Activated T-helper 17 cell treated with anti-CD3 and anti-CD28 coated beads, Interleukin-2, amount 50 U/mL, for 72 hours (primary cell): ENCODE data around the gene TAMALIN. TPM values are rescaled to one million over a fixed set of nuclear protein-coding genes. Genes with fewer than 3 reads are reported as not detected.
A peak's percentile ranks its signal among the peaks of the same experiment; 100 is the strongest.
"Not testable (repeated sequence)": the region's sequence is repeated elsewhere in the genome, so short reads cannot be mapped to it uniquely, and the experiment has no call there.

Experiments used
- ATAC-seq: fragments of 150-1000 bp; cut with Tn5 transposase; replicated peaks from 2 replicates; pipeline ENCODE4 v1.10.0; 2021; ENCODE audit warnings: mild to moderate bottlenecking, moderate library complexity
- H3K27ac Mint-ChIP-seq: one replicate; pipeline ENCODE4 v1.8.0; 2022; ENCODE audit warnings: mixed read lengths
- H3K27me3 Mint-ChIP-seq: one replicate; pipeline ENCODE4 v1.8.0; 2022; ENCODE audit warnings: mixed read lengths
- H3K36me3 Mint-ChIP-seq: one replicate; pipeline ENCODE4 v1.8.0; 2022; ENCODE audit warnings: low read depth, mild to moderate bottlenecking, mixed read lengths
- H3K4me1 Mint-ChIP-seq: one replicate; pipeline ENCODE4 v1.8.0; 2022; ENCODE audit warnings: mixed read lengths
- H3K4me3 Mint-ChIP-seq: one replicate; pipeline ENCODE4 v1.8.0; 2022; ENCODE audit warnings: mild to moderate bottlenecking, mixed read lengths
- H3K9me3 Mint-ChIP-seq: one replicate; pipeline ENCODE4 v1.8.0; 2022; ENCODE audit warnings: mixed read lengths
- total RNA-seq, 2 donors: library from RNA; stranded (reverse); gene quantifications; one replicate each; pipeline ENCODE4 v1.2.3, GENCODE V29; 2022

TAMALIN gene
- total RNA-seq, 2 donors from 2014 or later, result 3.5 to 26.3 TPM

- peaks cover 61% of the 10 kb centered on the region for H3K4me1 Mint-ChIP-seq
- no peak for ATAC-seq
- no peaks in the 10 kb centered on the region for H3K27me3 Mint-ChIP-seq
- no peak overlapping the region for H3K27ac Mint-ChIP-seq
- H3K4me3 Mint-ChIP-seq, result peak overlapping the region; percentile 30
- H3K36me3 Mint-ChIP-seq, result peaks cover 43% of the 10 kb centered on the region
- H3K9me3 Mint-ChIP-seq, result no peaks in the 10 kb centered on the region
Measured at GRCh38 chr12:51974646-51975045, 32.1 kb upstream of the TAMALIN start.

- H3K27ac Mint-ChIP-seq, result no peak overlapping the region
- no peaks in the 10 kb centered on the region for H3K9me3 Mint-ChIP-seq
- peak overlapping the region; percentile 30 for H3K4me3 Mint-ChIP-seq
- H3K4me1 Mint-ChIP-seq, result peaks cover 59% of the 10 kb centered on the region
- no peaks in the 10 kb centered on the region for H3K27me3 Mint-ChIP-seq
- ATAC-seq, result no peak
- peaks cover 48% of the 10 kb centered on the region for H3K36me3 Mint-ChIP-seq
Measured at GRCh38 chr12:51975196-51975595, 31.6 kb upstream of the TAMALIN start.

GRCh38 chr12:51976376-51977160 lies 30.2 kb upstream of the TAMALIN start:
- Mint-ChIP-seq H3K36me3 (peaks cover 57% of the 10 kb centered on the region), H3K4me1 (peaks cover 53% of the 10 kb centered on the region), H3K9me3 (no peaks in the 10 kb centered on the region), H3K27ac (no peak overlapping the region), H3K27me3 (no peaks in the 10 kb centered on the region), H3K4me3 (no peak overlapping the region)
- no peak for ATAC-seq

GRCh38 chr12:51977320-51977753 lies 29.4 kb upstream of the TAMALIN start:
- H3K4me3 Mint-ChIP-seq, result no peak overlapping the region
- no peak for ATAC-seq
- peaks cover 46% of the 10 kb centered on the region for H3K4me1 Mint-ChIP-seq
- peaks cover 65% of the 10 kb centered on the region for H3K36me3 Mint-ChIP-seq
- no peaks in the 10 kb centered on the region for H3K9me3 Mint-ChIP-seq
- no peaks in the 10 kb centered on the region for H3K27me3 Mint-ChIP-seq
- no peak overlapping the region for H3K27ac Mint-ChIP-seq

- peaks cover 32% of the 10 kb centered on the region for H3K4me1 Mint-ChIP-seq
- not testable (repeated sequence) for H3K4me3 Mint-ChIP-seq, ATAC-seq, H3K9me3 Mint-ChIP-seq, H3K27me3 Mint-ChIP-seq, H3K27ac Mint-ChIP-seq
- H3K36me3 Mint-ChIP-seq, result peaks cover 73% of the 10 kb centered on the region
Measured at GRCh38 chr12:51979306-51979705, 27.4 kb upstream of the TAMALIN start.

GRCh38 chr12:51980051-51980808 lies 26.5 kb upstream of the TAMALIN start:
- peaks cover 72% of the 10 kb centered on the region for H3K36me3 Mint-ChIP-seq
- peaks cover 23% of the 10 kb centered on the region for H3K4me1 Mint-ChIP-seq
- peak overlapping the region; percentile 29 for H3K4me3 Mint-ChIP-seq
- no peaks in the 10 kb centered on the region for H3K9me3 Mint-ChIP-seq
- H3K27ac Mint-ChIP-seq, result peak overlapping the region; percentile 39
- H3K27me3 Mint-ChIP-seq, result no peaks in the 10 kb centered on the region
- ATAC-seq, result peak; percentile 94

- Mint-ChIP-seq H3K36me3 (peaks cover 72% of the 10 kb centered on the region), H3K27ac (peak overlapping the region; percentile 39), H3K4me1 (peaks cover 17% of the 10 kb centered on the region), H3K9me3 (no peaks in the 10 kb centered on the region), H3K4me3 (peak overlapping the region; percentile 29), H3K27me3 (no peaks in the 10 kb centered on the region)
- no peak for ATAC-seq
Measured at GRCh38 chr12:51980809-51981127, 26.0 kb upstream of the TAMALIN start.

- no peak overlapping the region for H3K4me3 Mint-ChIP-seq
- H3K9me3 Mint-ChIP-seq, result no peaks in the 10 kb centered on the region
- peaks cover 55% of the 10 kb centered on the region for H3K36me3 Mint-ChIP-seq
- H3K4me1 Mint-ChIP-seq, result peaks cover 10% of the 10 kb centered on the region
- H3K27ac Mint-ChIP-seq, result no peak overlapping the region
- H3K27me3 Mint-ChIP-seq, result no peaks in the 10 kb centered on the region
- no peak for ATAC-seq
Measured at GRCh38 chr12:51984657-51985056, 22.1 kb upstream of the TAMALIN start.

GRCh38 chr12:51985154-51985835 lies 21.5 kb upstream of the TAMALIN start:
- no peak overlapping the region for H3K27ac Mint-ChIP-seq
- H3K4me3 Mint-ChIP-seq, result no peak overlapping the region
- peaks cover 6% of the 10 kb centered on the region for H3K4me1 Mint-ChIP-seq
- no peak for ATAC-seq
- peaks cover 48% of the 10 kb centered on the region for H3K36me3 Mint-ChIP-seq
- no peaks in the 10 kb centered on the region for H3K9me3 Mint-ChIP-seq
- H3K27me3 Mint-ChIP-seq, result no peaks in the 10 kb centered on the region

GRCh38 chr12:51986834-51987233 lies 19.9 kb upstream of the TAMALIN start:
- peaks cover 37% of the 10 kb centered on the region for H3K36me3 Mint-ChIP-seq
- no peak overlapping the region for H3K27ac Mint-ChIP-seq
- H3K9me3 Mint-ChIP-seq, result no peaks in the 10 kb centered on the region
- H3K4me3 Mint-ChIP-seq, result no peak overlapping the region
- ATAC-seq, result no peak
- H3K27me3 Mint-ChIP-seq, result no peaks in the 10 kb centered on the region
- H3K4me1 Mint-ChIP-seq, result no peaks in the 10 kb centered on the region

GRCh38 chr12:51992246-51992645 lies 14.5 kb upstream of the TAMALIN start:
- Mint-ChIP-seq H3K36me3 (peaks cover 17% of the 10 kb centered on the region), H3K4me1 (peaks cover 4% of the 10 kb centered on the region), H3K27ac (no peak overlapping the region), H3K4me3 (no peak overlapping the region), H3K9me3 (no peaks in the 10 kb centered on the region), H3K27me3 (no peaks in the 10 kb centered on the region)
- no peak for ATAC-seq

GRCh38 chr12:51994539-51994820 lies 12.3 kb upstream of the TAMALIN start:
- no peaks in the 10 kb centered on the region for H3K9me3 Mint-ChIP-seq
- H3K4me3 Mint-ChIP-seq, result no peak overlapping the region
- H3K27ac Mint-ChIP-seq, result no peak overlapping the region
- no peak for ATAC-seq
- H3K4me1 Mint-ChIP-seq, result peaks cover 4% of the 10 kb centered on the region
- peaks cover 17% of the 10 kb centered on the region for H3K36me3 Mint-ChIP-seq
- H3K27me3 Mint-ChIP-seq, result no peaks in the 10 kb centered on the region

GRCh38 chr12:51994959-51995358 lies 11.8 kb upstream of the TAMALIN start:
- H3K9me3 Mint-ChIP-seq, result no peaks in the 10 kb centered on the region
- no peaks in the 10 kb centered on the region for H3K27me3 Mint-ChIP-seq
- no peak for ATAC-seq
- H3K36me3 Mint-ChIP-seq, result peaks cover 17% of the 10 kb centered on the region
- H3K27ac Mint-ChIP-seq, result no peak overlapping the region
- H3K4me1 Mint-ChIP-seq, result peaks cover 4% of the 10 kb centered on the region
- H3K4me3 Mint-ChIP-seq, result no peak overlapping the region

GRCh38 chr12:51997136-51997535 lies 9.6 kb upstream of the TAMALIN start:
- no peak overlapping the region for H3K27ac Mint-ChIP-seq
- peaks cover 4% of the 10 kb centered on the region for H3K4me1 Mint-ChIP-seq
- no peaks in the 10 kb centered on the region for H3K27me3 Mint-ChIP-seq
- H3K4me3 Mint-ChIP-seq, result no peak overlapping the region
- peaks cover 14% of the 10 kb centered on the region for H3K36me3 Mint-ChIP-seq
- ATAC-seq, result no peak
- H3K9me3 Mint-ChIP-seq, result no peaks in the 10 kb centered on the region
